GM21737 (cell line): ENCODE data around the gene TMPRSS3.

Source experiments
- ATAC-seq: cut with Tn5 transposase; IDR thresholded peaks from one replicate; pipeline ENCODE4 v1.9.1; 2021; ENCODE audit warnings: mild to moderate bottlenecking, moderate library complexity; ENCODE audit not compliant: unreplicated experiment

The TMPRSS3 gene

GRCh38 chr21:42390193-42390592 is 5.7 kb downstream of the TMPRSS3 start:
- no peak for ATAC-seq

- ATAC-seq = no peak
Observed at GRCh38 chr21:42389449-42389835, 6.4 kb downstream of the TMPRSS3 start.

- no peak for ATAC-seq
Observed at GRCh38 chr21:42388740-42389448, 7.0 kb downstream of the TMPRSS3 start.

GRCh38 chr21:42387843-42388340 is 8.0 kb downstream of the TMPRSS3 start:
- ATAC-seq = no peak

- no peak for ATAC-seq
Observed at GRCh38 chr21:42387164-42387563, 8.7 kb downstream of the TMPRSS3 start.

- no peak for ATAC-seq
Observed at GRCh38 chr21:42386034-42386591, 9.7 kb downstream of the TMPRSS3 start.

- ATAC-seq = no peak
Observed at GRCh38 chr21:42385619-42386018, 10.2 kb downstream of the TMPRSS3 start.

- ATAC-seq = no peak
Observed at GRCh38 chr21:42384989-42385388, 10.9 kb downstream of the TMPRSS3 start.

GRCh38 chr21:42384156-42384945 is 11.5 kb downstream of the TMPRSS3 start:
- ATAC-seq = no peak

GRCh38 chr21:42383331-42383730 is 12.5 kb downstream of the TMPRSS3 start:
- no peak for ATAC-seq

- no peak for ATAC-seq
Observed at GRCh38 chr21:42382915-42383314, 12.9 kb downstream of the TMPRSS3 start.

- no peak for ATAC-seq
Observed at GRCh38 chr21:42381347-42381984, 14.4 kb downstream of the TMPRSS3 start.

- no peak for ATAC-seq
Observed at GRCh38 chr21:42379426-42380215, 16.2 kb downstream of the TMPRSS3 start.

GRCh38 chr21:42378418-42378817 is 17.4 kb downstream of the TMPRSS3 start:
- ATAC-seq = no peak

- no peak for ATAC-seq
Observed at GRCh38 chr21:42377951-42378340, 17.9 kb downstream of the TMPRSS3 start.

GRCh38 chr21:42377211-42377950 is 18.5 kb downstream of the TMPRSS3 start:
- no peak for ATAC-seq

GRCh38 chr21:42376338-42376982 is 19.4 kb downstream of the TMPRSS3 start:
- ATAC-seq = no peak

- ATAC-seq = no peak
Observed at GRCh38 chr21:42375966-42376337, 19.9 kb downstream of the TMPRSS3 start.

- ATAC-seq = no peak
Observed at GRCh38 chr21:42375506-42375905, 20.3 kb downstream of the TMPRSS3 start.
